ENCODE results near the gene CCDC174. TPM values are rescaled to one million over a fixed set of nuclear protein-coding genes. Genes with fewer than 3 reads are reported as not detected.
A peak's percentile ranks its signal among the peaks of the same experiment; 100 is the strongest.
"Not testable (repeated sequence)": the region's sequence is repeated elsewhere in the genome, so short reads cannot be mapped to it uniquely, and the experiment has no call there.

CCDC174 gene
- 11.7 TPM for total RNA-seq

GRCh38 chr3:14651440-14652251, at the start of gene CCDC174:
Gene CCDC174 (plus strand): TSS chr3:14651762. CDS start chr3:14651837, 75 bp downstream.
- peak; percentile 97 for DNase-seq

DNA sequence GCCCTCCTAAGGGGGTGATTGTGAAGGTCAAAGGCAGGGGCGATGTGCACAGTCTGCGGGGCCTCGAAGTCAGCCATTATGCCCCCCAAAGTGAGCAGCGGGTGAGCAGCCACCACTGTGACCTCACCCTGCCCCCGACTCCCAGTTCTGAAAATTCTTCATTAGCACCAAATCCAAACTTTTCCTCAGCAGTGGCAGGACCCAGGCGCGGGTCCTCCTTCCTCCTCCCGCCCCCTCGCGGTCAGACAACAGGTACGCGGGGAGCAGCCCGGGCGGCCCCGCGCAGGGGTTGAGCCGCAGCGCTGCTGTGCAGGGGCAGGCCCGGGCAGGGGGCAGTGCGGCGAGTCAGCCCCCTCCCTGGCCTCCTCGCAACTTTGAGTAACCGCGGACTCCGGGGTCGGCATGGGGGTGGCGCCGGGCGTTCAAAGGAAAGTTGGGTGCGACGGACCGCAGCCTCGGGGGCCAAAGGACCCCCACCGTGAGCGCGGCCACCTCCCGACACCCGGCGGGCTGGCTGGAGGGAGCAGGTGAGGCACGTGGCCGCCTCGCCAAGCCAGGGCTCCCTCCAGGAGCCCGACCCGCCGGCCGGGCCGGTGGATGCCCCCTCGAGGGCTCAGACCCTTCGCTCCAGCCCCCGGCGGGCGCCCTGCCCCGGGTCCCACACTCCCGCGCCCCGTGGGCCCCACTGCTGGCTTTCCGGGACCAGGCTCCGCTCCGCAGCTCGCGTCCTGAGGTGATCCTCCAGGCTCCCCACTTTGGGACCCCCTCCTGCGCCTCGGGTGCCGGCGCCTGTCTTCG, 49.4 kb upstream of the CCDC174 start:
- no peak for DNase-seq

- no peak for DNase-seq
Measured at GRCh38 chr3:14602804-14603644, 48.5 kb upstream of the CCDC174 start.

DNA sequence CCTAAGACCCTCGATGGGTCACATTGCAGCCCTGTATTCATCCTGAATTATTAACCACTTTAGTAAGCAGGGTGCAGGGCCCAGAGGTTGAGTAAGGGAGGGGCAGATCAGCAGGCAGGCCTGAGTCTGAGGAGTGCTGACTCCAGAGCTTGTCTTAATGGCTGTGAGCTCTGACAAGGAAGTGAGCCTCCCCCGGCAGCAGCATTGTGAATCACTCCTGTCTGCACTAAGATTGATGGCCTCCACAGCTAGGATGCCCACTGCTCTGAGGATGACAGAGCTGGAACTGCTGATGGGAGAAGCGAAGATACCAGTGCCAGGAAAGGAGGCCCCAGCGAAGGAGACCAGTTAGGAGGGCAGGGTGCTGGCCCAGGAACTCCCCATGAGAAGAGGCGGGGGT, 46.5 kb upstream of the CCDC174 start:
- no peak for DNase-seq

GRCh38 chr3:14605744-14606143, 45.8 kb upstream of the CCDC174 start:
- no peak for DNase-seq

- DNase-seq, result no peak
Measured at GRCh38 chr3:14606669-14607339, 44.8 kb upstream of the CCDC174 start.

DNA sequence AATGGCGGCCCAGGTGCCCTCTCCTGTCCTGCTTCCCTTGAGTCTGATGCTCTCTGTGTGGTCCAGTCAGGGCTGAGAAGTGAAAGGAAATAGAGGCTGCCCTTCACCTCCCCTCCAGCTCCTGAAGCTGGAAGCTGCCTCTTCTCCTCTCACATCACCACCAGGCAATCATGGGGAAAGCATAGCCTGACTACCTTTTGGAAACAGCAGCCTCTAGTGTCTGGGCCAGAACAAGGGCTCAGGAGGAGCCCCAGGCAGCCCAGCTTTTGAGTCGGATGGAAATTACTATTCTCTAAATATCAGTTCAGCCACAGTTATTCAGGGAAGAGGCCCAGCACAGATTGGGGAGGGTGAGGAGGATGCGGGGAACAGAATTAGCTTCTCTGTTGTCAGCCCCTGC, 43.3 kb upstream of the CCDC174 start:
- DNase-seq, result no peak

GRCh38 chr3:14609058-14609457, 42.5 kb upstream of the CCDC174 start:
- DNase-seq, result not testable (repeated sequence)

GRCh38 chr3:14609506-14609905, 42.1 kb upstream of the CCDC174 start:
- no peak for DNase-seq

GRCh38 chr3:14609941-14610340, 41.6 kb upstream of the CCDC174 start:
- no peak for DNase-seq

- no peak for DNase-seq
Measured at GRCh38 chr3:14614189-14614588, 37.4 kb upstream of the CCDC174 start.

GRCh38 chr3:14614862-14615261, 36.7 kb upstream of the CCDC174 start:
- DNase-seq, result no peak

- DNase-seq, result no peak
Measured at GRCh38 chr3:14616606-14617507, 34.7 kb upstream of the CCDC174 start.

GRCh38 chr3:14617508-14618023, 34.0 kb upstream of the CCDC174 start:
- DNase-seq, result no peak

DNA sequence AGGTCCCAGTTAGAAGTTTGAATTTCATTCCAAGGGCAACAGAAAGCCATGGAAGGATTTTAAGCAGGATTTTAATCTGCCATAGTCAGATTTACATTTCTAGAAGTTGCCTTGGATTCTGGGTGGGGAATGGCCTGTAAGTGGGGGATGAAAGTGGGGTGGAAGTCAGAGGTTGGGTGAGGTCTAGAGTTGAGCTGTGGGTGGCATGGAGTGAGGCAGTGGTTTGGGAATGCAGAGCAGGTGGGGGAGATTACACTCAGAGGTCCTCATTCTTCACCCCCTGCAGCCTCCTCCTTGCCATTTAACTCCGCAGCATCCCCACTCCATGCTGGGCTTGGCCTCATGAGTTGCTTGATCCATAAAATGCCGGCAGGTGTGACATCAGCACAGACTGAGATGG, 32.0 kb upstream of the CCDC174 start:
- no peak for DNase-seq

DNA sequence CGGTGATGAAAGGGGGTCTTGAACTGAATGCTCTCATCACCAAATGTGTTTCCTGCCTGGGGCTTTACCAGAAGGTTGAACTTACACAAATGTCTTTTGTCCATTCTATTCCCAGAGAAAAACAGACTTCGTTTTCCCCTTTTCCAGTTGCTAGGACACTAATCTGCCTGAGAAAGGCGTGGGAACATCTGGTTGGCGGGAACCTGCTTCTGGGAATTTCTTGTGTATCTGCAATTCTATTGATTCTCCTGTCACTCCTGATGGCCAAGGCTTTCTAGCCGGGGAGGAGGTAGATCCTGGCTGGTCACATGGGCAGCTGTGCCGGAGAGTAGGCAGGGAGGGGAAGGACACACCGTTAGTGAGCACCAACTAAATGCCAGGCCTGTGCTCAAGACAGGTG, 31.1 kb upstream of the CCDC174 start:
- DNase-seq, result no peak

- DNase-seq, result no peak
Measured at GRCh38 chr3:14621093-14621492, 30.5 kb upstream of the CCDC174 start.

- no peak for DNase-seq
Measured at GRCh38 chr3:14622368-14622767, 29.2 kb upstream of the CCDC174 start.

- no peak for DNase-seq
Measured at GRCh38 chr3:14623569-14624051, 28.0 kb upstream of the CCDC174 start.

DNA sequence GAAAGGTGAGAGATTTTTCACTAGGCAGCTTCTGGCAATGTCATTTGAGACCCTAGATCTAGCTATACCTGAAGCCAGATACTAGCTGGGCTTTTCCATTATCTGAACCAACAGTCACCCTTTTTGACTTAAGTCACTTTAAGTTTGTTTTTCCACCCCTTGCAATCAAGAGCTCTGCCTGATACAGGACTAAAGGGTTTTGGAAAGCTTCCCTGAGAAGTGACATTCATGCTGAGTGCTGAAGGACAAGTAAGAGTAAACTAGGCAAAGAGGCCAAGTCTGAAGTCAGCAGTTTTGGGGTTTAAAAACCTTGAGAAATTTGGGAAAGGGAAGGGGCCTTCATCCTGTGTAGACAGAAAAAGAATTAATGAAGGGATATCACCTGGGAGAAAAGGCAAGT, 27.1 kb upstream of the CCDC174 start:
- DNase-seq, result no peak

- DNase-seq, result no peak
Measured at GRCh38 chr3:14625443-14625842, 26.1 kb upstream of the CCDC174 start.
